Parathyroid adenoma (tissue), 2 donors: Measurements from ENCODE around the gene POLD4.

Experiments used
- H2AFZ ChIP-seq: fragments of 300-600 bp; sonication (generic); one replicate; pipeline ENCODE4 v1.7.0; 2017; ENCODE audit warnings: antibody characterized with exemption, mild to moderate bottlenecking
- H3K27ac ChIP-seq: fragments of 300-600 bp; sonication (generic); one replicate; pipeline ENCODE4 v1.7.0; 2017
- H3K27me3 ChIP-seq: fragments of 300-600 bp; sonication (generic); one replicate; pipeline ENCODE4 v1.7.0; 2017; ENCODE audit warnings: low read length; ENCODE audit not compliant: control insufficient read depth, insufficient read depth
- H3K36me3 ChIP-seq: fragments of 300-600 bp; sonication (generic); one replicate; pipeline ENCODE4 v1.7.0; 2017; ENCODE audit warnings: low read length; ENCODE audit not compliant: control insufficient read depth, insufficient read depth
- H3K4me1 ChIP-seq: fragments of 300-600 bp; sonication (generic); one replicate; pipeline ENCODE4 v1.7.0; 2017; ENCODE audit warnings: control low read depth
- H3K4me2 ChIP-seq: fragments of 300-600 bp; sonication (generic); one replicate; pipeline ENCODE4 v1.7.0; 2017; ENCODE audit warnings: low read length
- H3K4me3 ChIP-seq: fragments of 300-600 bp; sonication (generic); one replicate; pipeline ENCODE4 v1.7.0; 2017; ENCODE audit warnings: low read depth, low read length
- H3K79me2 ChIP-seq: fragments of 300-600 bp; sonication (generic); one replicate; pipeline ENCODE4 v1.7.0; 2017; ENCODE audit warnings: control low read depth
- H3K9ac ChIP-seq: fragments of 300-600 bp; sonication (generic); one replicate; pipeline ENCODE4 v1.7.0; 2017; ENCODE audit warnings: mild to moderate bottlenecking
- H3K9me3 ChIP-seq: fragments of 300-600 bp; sonication (generic); one replicate; pipeline ENCODE4 v1.7.0; 2017; ENCODE audit warnings: low read length; ENCODE audit not compliant: control insufficient read depth
- TF ChIP-seq, protein P1 (sequence below): fragments of 300-600 bp; sonication (generic); IDR thresholded peaks from one replicate; pipeline ENCODE4 v1.7.0; 2017; ENCODE audit warnings: antibody characterized with exemption, mild to moderate bottlenecking
- donor health status: primary hyperparathyroidism.

POLD4 gene

DNA sequence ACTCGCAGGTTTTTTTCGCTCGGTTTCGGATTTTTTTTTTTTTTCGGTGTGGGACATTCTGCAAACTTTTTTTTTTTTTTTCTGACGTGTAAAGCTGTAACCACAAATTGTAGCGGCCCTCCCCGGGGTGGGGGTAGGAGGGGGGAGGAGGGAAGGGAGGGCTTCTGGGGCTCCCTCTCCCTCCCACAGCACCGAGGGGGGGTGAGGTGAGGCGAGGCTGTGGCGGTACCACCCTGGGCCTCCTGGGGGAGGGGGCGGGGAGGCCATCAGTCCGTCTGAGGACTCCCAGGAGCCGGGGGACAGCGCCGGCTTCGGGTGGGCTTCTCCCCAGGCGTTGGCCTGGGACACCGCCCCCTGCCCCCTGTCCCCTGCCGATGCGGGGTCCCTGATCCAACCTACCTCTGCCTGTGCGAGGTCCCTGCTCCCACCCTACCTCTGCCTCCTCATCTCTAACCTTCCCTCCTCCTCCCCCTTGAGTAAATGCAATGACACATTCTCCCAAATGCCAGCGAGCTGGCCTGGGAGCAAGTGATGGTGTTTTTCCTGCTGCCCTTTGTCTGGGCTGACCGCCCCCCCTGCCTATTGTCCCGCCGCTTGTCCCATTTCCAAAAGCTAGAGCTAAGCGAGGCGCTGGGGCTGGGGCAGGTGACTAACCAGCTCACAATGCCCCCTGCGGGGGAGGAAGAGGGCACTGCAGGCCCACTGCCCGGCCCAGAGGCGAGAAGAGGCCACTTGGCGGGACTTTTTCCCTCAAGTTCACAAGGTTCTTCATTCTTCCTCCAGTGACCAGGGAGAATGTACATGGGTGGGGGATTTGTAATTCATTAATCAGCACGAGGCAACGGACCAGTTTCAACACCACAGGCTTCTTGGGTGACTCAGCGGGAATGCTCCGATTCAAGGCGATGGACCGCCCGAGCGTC lies 20.6 kb upstream of the POLD4 start:
- TF ChIP-seq, protein P1, sequence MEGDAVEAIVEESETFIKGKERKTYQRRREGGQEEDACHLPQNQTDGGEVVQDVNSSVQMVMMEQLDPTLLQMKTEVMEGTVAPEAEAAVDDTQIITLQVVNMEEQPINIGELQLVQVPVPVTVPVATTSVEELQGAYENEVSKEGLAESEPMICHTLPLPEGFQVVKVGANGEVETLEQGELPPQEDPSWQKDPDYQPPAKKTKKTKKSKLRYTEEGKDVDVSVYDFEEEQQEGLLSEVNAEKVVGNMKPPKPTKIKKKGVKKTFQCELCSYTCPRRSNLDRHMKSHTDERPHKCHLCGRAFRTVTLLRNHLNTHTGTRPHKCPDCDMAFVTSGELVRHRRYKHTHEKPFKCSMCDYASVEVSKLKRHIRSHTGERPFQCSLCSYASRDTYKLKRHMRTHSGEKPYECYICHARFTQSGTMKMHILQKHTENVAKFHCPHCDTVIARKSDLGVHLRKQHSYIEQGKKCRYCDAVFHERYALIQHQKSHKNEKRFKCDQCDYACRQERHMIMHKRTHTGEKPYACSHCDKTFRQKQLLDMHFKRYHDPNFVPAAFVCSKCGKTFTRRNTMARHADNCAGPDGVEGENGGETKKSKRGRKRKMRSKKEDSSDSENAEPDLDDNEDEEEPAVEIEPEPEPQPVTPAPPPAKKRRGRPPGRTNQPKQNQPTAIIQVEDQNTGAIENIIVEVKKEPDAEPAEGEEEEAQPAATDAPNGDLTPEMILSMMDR = peak; percentile 26
- Histone ChIP-seq H3K9ac (no peak overlapping the region), H3K27me3 (no peaks in the 10 kb centered on the region), H3K79me2 (no peaks in the 10 kb centered on the region), H3K36me3 (no peaks in the 10 kb centered on the region), H3K27ac (no peak overlapping the region), H2AFZ (no peak overlapping the region), H3K4me1 (no peaks in the 10 kb centered on the region), H3K4me3 (peak overlapping the region; percentile 53), H3K4me2 (peak overlapping the region; percentile 69), H3K9me3 (no peaks in the 10 kb centered on the region)

DNA sequence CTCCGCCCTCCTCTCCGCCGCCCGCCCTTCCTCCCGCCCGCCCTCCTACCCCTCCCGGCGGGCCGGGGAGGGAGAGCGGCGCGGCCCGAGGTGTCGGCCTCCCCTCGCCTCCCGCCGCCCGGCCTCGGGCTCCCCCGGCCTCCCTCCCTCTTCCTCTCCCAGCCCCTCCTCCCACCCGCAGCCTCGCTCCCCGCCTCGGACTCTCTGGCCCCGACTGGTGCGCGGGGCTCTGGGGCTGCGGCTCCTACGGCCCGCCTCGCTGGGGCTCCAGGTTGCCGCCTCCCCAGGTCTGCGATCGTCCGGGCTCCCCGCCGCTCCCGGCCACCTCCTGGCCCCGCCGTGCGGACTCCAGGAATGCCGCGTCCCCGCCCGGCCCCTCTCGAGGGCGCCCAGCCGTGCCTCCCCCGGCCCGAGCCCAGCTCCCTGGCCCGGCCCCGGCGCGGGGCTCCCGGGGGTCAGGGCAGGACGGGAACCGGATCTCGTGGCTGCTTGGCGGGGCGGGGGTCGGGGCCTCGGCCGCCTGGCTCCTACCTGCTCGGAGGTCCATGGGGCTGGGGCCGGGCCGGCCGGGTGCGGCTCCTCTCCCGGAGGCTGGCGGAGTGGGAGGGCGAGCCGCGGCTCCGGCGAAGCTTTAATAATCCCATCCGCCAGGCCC lies 19.8 kb upstream of the POLD4 start, which contains the start of gene CLCF1:
Gene CLCF1 (minus strand): TSS at position 606 of the 655 bp plus-strand sequence. CDS start 59 bp downstream, at position 547.
- no peaks in the 10 kb centered on the region for H3K9me3 ChIP-seq
- H3K4me2 ChIP-seq = peak within 1 kb of the TSS; percentile 69
- H3K4me1 ChIP-seq = no peaks in the 10 kb centered on the region
- H3K27ac ChIP-seq = no peak within 1 kb of the TSS
- peak within 1 kb of the TSS; percentile 48 for H2AFZ ChIP-seq
- no peak within 1 kb of the TSS for H3K9ac ChIP-seq
- TF ChIP-seq, protein P1 = no peak
- peak within 1 kb of the TSS; percentile 53 for H3K4me3 ChIP-seq
- no peaks in the 10 kb centered on the region for H3K36me3 ChIP-seq
- no peaks in the 10 kb centered on the region for H3K79me2 ChIP-seq
- no peaks in the 10 kb centered on the region for H3K27me3 ChIP-seq

DNA sequence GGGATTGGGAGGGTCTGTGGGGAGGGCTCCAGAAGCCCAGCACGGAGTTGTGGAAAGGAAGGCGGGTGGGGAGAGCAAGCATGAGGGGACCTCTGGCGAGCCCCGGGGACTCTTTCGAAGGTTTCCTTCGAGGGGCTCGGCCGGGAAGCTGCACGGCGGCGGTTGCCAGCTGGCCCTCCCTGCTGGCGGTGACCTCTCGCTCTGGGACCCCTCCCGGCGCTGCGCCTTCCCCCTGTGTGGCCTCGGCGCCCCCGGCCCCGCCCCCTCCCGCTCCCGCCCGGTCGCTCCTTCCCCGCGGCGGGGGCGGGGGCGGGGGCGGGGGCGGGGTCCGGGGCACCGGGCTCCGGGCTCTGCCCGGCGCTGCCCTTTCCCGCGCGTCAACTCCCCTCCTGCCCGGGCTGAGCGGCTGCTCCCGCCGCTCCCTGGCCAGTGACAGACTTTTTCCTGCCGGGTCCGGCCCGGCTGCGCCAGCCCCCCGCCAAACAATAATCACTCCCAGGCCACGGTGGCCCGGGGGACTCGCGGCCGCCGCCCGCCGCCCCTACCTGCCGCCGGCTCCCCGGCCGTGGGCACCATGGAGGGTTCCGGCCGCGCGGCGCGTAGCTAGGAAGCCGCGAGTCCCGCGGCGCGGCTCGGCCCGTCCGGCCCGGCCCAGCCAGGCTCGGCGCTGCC lies 19.1 kb upstream of the POLD4 start:
- Histone ChIP-seq H3K9ac (no peak overlapping the region), H2AFZ (no peak overlapping the region), H3K79me2 (no peaks in the 10 kb centered on the region), H3K4me1 (no peaks in the 10 kb centered on the region), H3K27me3 (no peaks in the 10 kb centered on the region), H3K4me3 (peak overlapping the region; percentile 22), H3K9me3 (no peaks in the 10 kb centered on the region), H3K36me3 (no peaks in the 10 kb centered on the region), H3K27ac (no peak overlapping the region), H3K4me2 (peak overlapping the region; percentile 53)
- TF ChIP-seq, protein P1 = no peak

DNA sequence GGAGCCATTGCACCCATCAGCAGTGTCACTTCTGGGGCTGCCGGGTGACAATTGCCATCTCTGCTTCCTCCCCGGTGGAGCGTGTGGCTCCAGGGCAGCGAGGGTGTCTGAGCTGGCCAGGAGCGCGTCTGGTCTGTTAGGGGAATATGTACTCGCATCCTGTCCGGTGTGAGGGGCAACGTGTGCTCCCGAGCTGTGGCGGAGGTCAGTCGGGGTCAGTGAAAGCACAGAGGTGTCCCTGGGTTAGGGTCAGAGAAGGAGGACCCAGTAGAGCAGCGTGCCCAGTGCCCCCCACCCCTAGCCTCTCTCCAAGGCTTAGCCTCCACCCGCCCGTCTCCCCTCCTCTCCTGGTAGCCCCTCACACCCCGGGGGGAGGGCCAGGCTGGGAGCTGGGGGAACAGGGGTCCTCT lies 18.6 kb upstream of the POLD4 start:
- TF ChIP-seq, protein P1 = no peak
- Histone ChIP-seq H3K79me2 (no peaks in the 10 kb centered on the region), H3K4me2 (peak overlapping the region; percentile 53), H3K9me3 (no peaks in the 10 kb centered on the region), H3K27ac (no peak overlapping the region), H3K4me3 (peak overlapping the region; percentile 22), H3K9ac (no peak overlapping the region), H2AFZ (no peak overlapping the region), H3K27me3 (no peaks in the 10 kb centered on the region), H3K36me3 (no peaks in the 10 kb centered on the region), H3K4me1 (no peaks in the 10 kb centered on the region)
